HepG2 (cell line): Measurements from ENCODE around the gene GNB3. TPM values are rescaled to one million over a fixed set of nuclear protein-coding genes. Genes with fewer than 3 reads are reported as not detected.

ENCODE experiments used
- ATAC-seq: fragments of 200-7000 bp; cut with Tn5 transposase; 3 replicates; pipeline ENCODE4 v1.9.1; 2020; ENCODE audit warnings: mild to moderate bottlenecking, moderate library complexity
- BruUV-seq: library from RNA; stranded (reverse); fragments of 400-500 nt; replicated peaks from 2 replicates; lab custom pipeline; 2021; lab: Mats Ljungman, UMichigan
- CTCF ChIA-PET: fragments of 300-600 bp; formaldehyde crosslinking; extraction: SDS; loops from one replicate; lab custom pipeline; 2021; ENCODE audit warnings: low total read pairs, inconsistent platforms, low intra/inter-chr PET ratio; lab: Yijun Ruan, JAX
- POLR2A ChIA-PET: fragments of 350-600 bp; sonication (Branson Sonifier 250); formaldehyde crosslinking; loops from one replicate; lab custom pipeline; 2020; ENCODE audit warnings: antibody characterized with exemption, inconsistent platforms; lab: Yijun Ruan, JAX
- DNase-seq: peaks from one replicate; pipeline ENCODE4 v3.0.0-alpha.2; 2015; ENCODE audit warnings: low spot score
- FAIRE-seq: peaks from 3 replicates; lab custom pipeline; 2011; peaks lifted over from hg19 to GRCh38; lab: Jason Lieb, UNC
- H2AFZ ChIP-seq: one replicate; pipeline ENCODE4 v1.6.1; 2011; ENCODE audit warnings: low read length, inconsistent platforms
- H3K27ac ChIP-seq: fragments of 300-600 bp; 3 replicates; pipeline ENCODE4 v1.8.0; 2011; ENCODE audit warnings: mixed run types, mild to moderate bottlenecking, mixed read lengths, low read length, inconsistent platforms; ENCODE audit not compliant: insufficient read depth; ENCODE audit errors: extremely low read length
- H3K27me3 ChIP-seq, 2 experiments: fragments of 200-600 bp in 1 of 2; 2 replicates in 1 of 2; 3 replicates in 1 of 2; pipeline versions ENCODE4 v1.6.0 to v1.8.0; 2011; ENCODE audit warnings: low read length in 2 of 2, mild to moderate bottlenecking in 2 of 2, moderate library complexity in 2 of 2, inconsistent platforms in 1 of 2; ENCODE audit not compliant: insufficient read depth in 2 of 2, control insufficient read depth in 1 of 2
- H3K36me3 ChIP-seq, 2 experiments: fragments of 200-600 bp in 1 of 2; replicated peaks in 1 of 2; 2 replicates in 1 of 2; 3 replicates in 1 of 2; pipeline versions ENCODE4 v1.5.1 to v1.8.0; 2011; ENCODE audit warnings: low read length in 2 of 2, inconsistent platforms in 1 of 2; ENCODE audit not compliant: insufficient read depth in 2 of 2, control insufficient read depth in 1 of 2
- H3K4me1 ChIP-seq: 2 replicates; pipeline ENCODE4 v1.5.1; 2012; ENCODE audit warnings: low read length, inconsistent platforms; ENCODE audit not compliant: insufficient read depth
- H3K4me2 ChIP-seq: 2 replicates; pipeline ENCODE4 v1.6.0; 2011; ENCODE audit warnings: low read depth, low read length, inconsistent platforms
- H3K4me3 ChIP-seq, 3 experiments: fragments of 200-600 bp in 1 of 3; sonication (generic), shearing (Covaris generic) in 1 of 3; replicated peaks in 1 of 3; 2 replicates each; pipeline ENCODE4 v1.5.1; 2011 to 2016; ENCODE audit warnings: low read length in 3 of 3, inconsistent platforms in 2 of 3, low read depth in 2 of 3, mild to moderate bottlenecking in 2 of 3, control low read depth in 1 of 3, mixed read lengths in 1 of 3; ENCODE audit not compliant: insufficient read depth in 1 of 3
- H3K79me2 ChIP-seq: one replicate; pipeline ENCODE4 v1.6.1; 2011; ENCODE audit warnings: low read length, inconsistent platforms; ENCODE audit not compliant: insufficient read depth
- H3K9ac ChIP-seq: 2 replicates; pipeline ENCODE4 v1.6.0; 2011; ENCODE audit warnings: mild to moderate bottlenecking, low read depth, low read length, inconsistent platforms; ENCODE audit not compliant: insufficient read depth
- H3K9me3 ChIP-seq: 2 replicates; pipeline ENCODE4 v1.5.1; 2012; ENCODE audit warnings: mild to moderate bottlenecking, low read length
- H4K20me1 ChIP-seq: 2 replicates; pipeline ENCODE4 v1.6.0; 2011; ENCODE audit warnings: inconsistent platforms, mild to moderate bottlenecking, low read length, moderate library complexity; ENCODE audit not compliant: insufficient read depth
- CBX2 ChIP-seq, 2 experiments: fragments of 200-600 bp in 1 of 2; sonication (generic); formaldehyde crosslinking in 1 of 2; IDR thresholded peaks; 2 replicates each; pipeline versions ENCODE4 v1.7.0 to v1.8.1; 2018 to 2022; ENCODE audit warnings: low read depth in 2 of 2, low read length in 1 of 2, mild to moderate bottlenecking in 1 of 2, missing genetic modification reagents in 1 of 2
- CREB3 ChIP-seq: sonication (generic); formaldehyde crosslinking; IDR thresholded peaks from 2 replicates; pipeline ENCODE4 v1.5.0; 2020; ENCODE audit warnings: missing genetic modification reagents
- GATAD2A ChIP-seq: IDR thresholded peaks from 2 replicates; pipeline ENCODE4 v1.6.1; 2016
- HMG20B ChIP-seq: conservative IDR thresholded peaks from 2 replicates; pipeline ENCODE4 v1.6.1; 2016; ENCODE audit warnings: missing genetic modification reagents, missing compliant biosample characterization
- IRF1 ChIP-seq: sonication (generic); formaldehyde crosslinking; IDR thresholded peaks from 2 replicates; pipeline ENCODE4 v1.4.0; 2020; ENCODE audit warnings: low read depth, mild to moderate bottlenecking, missing genetic modification reagents
- ISX ChIP-seq: sonication (generic); formaldehyde crosslinking; conservative IDR thresholded peaks from 2 replicates; pipeline ENCODE4 v1.5.0; 2020; ENCODE audit warnings: missing genetic modification reagents
- MAFG ChIP-seq: sonication (generic); formaldehyde crosslinking; IDR thresholded peaks from 2 replicates; pipeline ENCODE4 v1.5.1; 2020; ENCODE audit warnings: mild to moderate bottlenecking, missing genetic modification reagents
- MBNL3 ChIP-seq: fragments of 250-450 bp; sonication (Bioruptor Pico); conservative IDR thresholded peaks from 2 replicates; pipeline ENCODE4 v1.8.0; 2022; ENCODE audit warnings: mild to moderate bottlenecking, inconsistent platforms
- MEF2D ChIP-seq: sonication (generic); formaldehyde crosslinking; IDR thresholded peaks from 2 replicates; pipeline ENCODE4 v1.5.1; 2020; ENCODE audit warnings: mild to moderate bottlenecking, missing genetic modification reagents
- POLR2A ChIP-seq, 2 experiments: IDR thresholded peaks; 2 replicates each; pipeline ENCODE4 v1.6.1; 2011; ENCODE audit warnings: low read depth in 2 of 2, low read length in 2 of 2, mild to moderate bottlenecking in 1 of 2, moderate library complexity in 1 of 2; ENCODE audit not compliant: insufficient read depth in 1 of 2
- RAD51 ChIP-seq: fragments of 450-650 bp; IDR thresholded peaks from 2 replicates; pipeline ENCODE4 v1.6.1; 2016; ENCODE audit warnings: borderline replicate concordance
- SRSF4 ChIP-seq: fragments of 200-400 bp; formaldehyde crosslinking; IDR thresholded peaks from one replicate; pipeline ENCODE4 v1.6.1; 2018; ENCODE audit warnings: mild to moderate bottlenecking, low read depth, low read length, moderate library complexity; ENCODE audit not compliant: poor library complexity, severe bottlenecking
- ZMYM4 ChIP-seq: sonication (generic); formaldehyde crosslinking; IDR thresholded peaks from 2 replicates; pipeline ENCODE4 v1.8.1; 2023; ENCODE audit warnings: mild to moderate bottlenecking, missing genetic modification reagents
- ZNF142 ChIP-seq: sonication (generic); formaldehyde crosslinking; IDR thresholded peaks from 2 replicates; pipeline ENCODE4 v1.4.0; 2020; ENCODE audit warnings: missing genetic modification reagents
- ZNF343 ChIP-seq: sonication (generic); formaldehyde crosslinking; IDR thresholded peaks from 2 replicates; pipeline ENCODE4 v1.4.0; 2020; ENCODE audit warnings: mild to moderate bottlenecking, missing genetic modification reagents
- ZNF382 ChIP-seq: sonication (generic); formaldehyde crosslinking; IDR thresholded peaks from 2 replicates; pipeline ENCODE4 v1.5.0; 2020; ENCODE audit warnings: missing genetic modification reagents, mild to moderate bottlenecking, borderline replicate concordance
- ZNF768 ChIP-seq: sonication (generic); formaldehyde crosslinking; IDR thresholded peaks from 2 replicates; pipeline ENCODE4 v1.4.0; 2020; ENCODE audit warnings: missing genetic modification reagents
- WGBS: methylation state at CpG from one replicate; pipeline ENCODE4 v1.1.6; 2017; ENCODE audit warnings: low lambda C conversion rate; 5-methylcytosine and 5-hydroxymethylcytosine counted together
- in situ Hi-C: cut with HindIII; loops from 2 replicates; pipeline ENCODE4 v1.10.0; 2017; ENCODE audit warnings: low pct_unique_long_range_greater_than_20kb; ENCODE audit not compliant: extremely low pct_ligation_motif_present
- intact Hi-C: fragments of 100-400 bp; cut with micrococcal nuclease; formaldehyde crosslinking; loops from one replicate; pipeline ENCODE4 v1.10.0; 2022; ENCODE audit not compliant: unreplicated experiment
- polyA plus RNA-seq, 8 experiments: library from polyadenylated mRNA; depleted of rRNA in 3 of 8; stranded (reverse) in 7 of 8; unstranded in 1 of 8; fragments of >200 nt; fragmentation: Illumina TruSeq in 4 of 8; extraction: Trizol in 4 of 8; gene quantifications; 2 replicates each; pipeline versions ENCODE4 v1.2.1 to v1.2.3, GENCODE V29; 2011 to 2016; ENCODE audit warnings: low read depth in 4 of 8, missing spikeins in 1 of 8, mixed read lengths in 1 of 8; ENCODE audit not compliant: insufficient read depth in 1 of 8
- total RNA-seq, 5 experiments: library from RNA; depleted of rRNA; stranded (reverse); fragments of >200 nt; fragmentation: Illumina TruSeq; extraction: Trizol; gene quantifications; 2 replicates each; pipeline ENCODE4 v1.2.3, GENCODE V29; 2016; ENCODE audit warnings: low read depth in 1 of 5

GNB3 gene
- total and polyA plus RNA-seq, 2 of the 13 experiments (the other 11 are each of a cell fraction or from before 2014, with no cell fraction given): 1.3 to 3.6 TPM

GRCh38 chr12:6868211-6869048 is 27.7 kb downstream of the GNB3 start:
- no peak for ATAC-seq
- intact Hi-C loops (loop anchor here (1.0 to 2.0 kb wide), 2 partner anchors 16 to 23 kb away; partner anchors contain the start of gene USP5), in situ Hi-C loops (no loop called here)
- BruUV-seq: TSS peak; percentile 51
- Histone ChIP-seq H3K27ac (peak overlapping the region; percentile 87), H3K9me3 (no peaks in the 10 kb centered on the region), H3K36me3 (peaks cover 12 to 27% of the 10 kb centered on the region in 2 experiments), H3K9ac (peak overlapping the region; percentile 95), H4K20me1 (peaks cover 44% of the 10 kb centered on the region), H3K4me3 (peak overlapping the region; percentile 88 to 96 (median 92)), H3K4me1 (peaks cover 45% of the 10 kb centered on the region), H2AFZ (no peak overlapping the region), H3K79me2 (peaks cover 29% of the 10 kb centered on the region), H3K4me2 (peak overlapping the region; percentile 93), H3K27me3 (no peaks in the 10 kb centered on the region; a peak in 1 of 5 replicates)
- ChIA-PET CTCF (interaction anchor here (0.7 to 1.4 kb wide), 6 partner anchors 56 to 97 kb away, joined by 3 to 14 read pairs (median 4); no protein-coding TSS in a partner anchor), POLR2A (interaction anchor here (0.5 to 6.0 kb wide), 19 partner anchors 12 to 1039 kb away, joined by 3 to 132 read pairs (median 11); partner anchors contain the start of genes C12orf57, CDCA3, ENO2 and RNU7-1)
- DNase-seq: no peak
- 7% methylated on average over 17 of the region's 22 CpGs for WGBS
- FAIRE-seq: peak; percentile 32
- TF ChIP-seq RAD51 (no peak), ISX (CRISPR knock-in tag) (no peak), GATAD2A (CRISPR knock-in tag) (no peak), SRSF4 (no peak), ZNF343 (CRISPR knock-in tag) (no peak), IRF1 (CRISPR knock-in tag) (no peak), HMG20B (CRISPR knock-in tag) (no peak), CREB3 (CRISPR knock-in tag) (no peak), ZNF768 (CRISPR knock-in tag) (no peak), MEF2D (CRISPR knock-in tag) (peak; percentile 57; the same call in 1 of the 2 replicates), ZNF142 (no peak), POLR2A (IDR thresholded peaks at IDR 0.05; ENCODE audit: insufficient read depth in 1 of 2, low read depth in 2 of 2, low read length in 2 of 2) (peak in 1 of 2 experiments; percentile 9; a peak in 1 of 4 replicates), MBNL3 (CRISPR knock-in tag) (no peak), CBX2 (IDR thresholded peaks at IDR 0.05; ENCODE audit: low read depth, low read length) (no peak), CBX2 (CRISPR knock-in tag; IDR thresholded peaks at IDR 0.05; ENCODE audit: low read depth) (no peak), MAFG (CRISPR knock-in tag) (no peak), ZNF382 (no peak), ZMYM4 (CRISPR knock-in tag) (no peak)
